GM19395 (cell line): ENCODE data around the gene MUC5AC.

Experiments
- ATAC-seq: cut with Tn5 transposase; IDR thresholded peaks from one replicate; pipeline ENCODE4 v1.9.1; 2021; ENCODE audit warnings: mild to moderate bottlenecking, moderate library complexity; ENCODE audit not compliant: unreplicated experiment

The MUC5AC gene

DNA sequence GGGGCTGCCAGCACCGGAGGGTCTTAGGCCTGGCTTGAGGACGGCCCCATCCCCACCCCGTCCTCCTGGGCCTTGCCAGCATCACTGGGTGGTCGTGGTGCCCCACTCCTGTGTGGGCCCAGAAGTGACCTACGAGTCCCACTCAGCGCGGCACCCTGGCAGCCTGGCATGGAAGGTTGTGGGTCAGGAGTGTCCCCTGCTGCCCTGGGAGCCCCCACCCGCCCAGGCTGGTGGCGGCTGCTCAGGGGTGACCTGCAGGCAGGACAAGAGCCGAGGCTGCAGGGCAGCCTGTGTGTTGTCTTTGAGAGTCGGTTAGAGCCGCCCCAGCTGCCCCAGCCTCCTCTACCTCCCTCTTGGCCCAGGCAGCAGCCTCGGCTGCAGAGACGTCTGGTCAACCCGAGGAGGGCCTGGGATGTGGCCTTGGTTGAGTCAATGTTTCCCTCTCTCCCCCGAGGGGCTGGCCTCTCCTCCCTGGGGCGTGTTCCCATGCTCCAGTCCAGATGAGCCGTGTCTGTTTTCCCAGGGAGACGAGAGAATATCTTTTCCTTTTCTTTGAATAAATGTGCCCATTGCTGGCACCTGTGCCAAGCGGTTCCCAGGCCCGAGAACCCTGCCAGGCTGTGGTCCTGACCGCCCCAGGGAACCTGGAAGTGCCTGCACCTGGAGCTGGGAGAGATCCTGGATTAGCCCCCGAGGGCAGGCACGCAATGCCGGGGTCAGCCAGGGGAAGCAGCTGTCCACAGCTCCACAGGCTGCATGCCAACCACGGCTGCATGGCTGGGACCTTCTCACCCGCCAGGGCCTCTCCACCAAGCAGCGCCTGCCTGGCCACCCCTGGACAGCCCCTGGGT is 35.7 kb upstream of the MUC5AC start:
- ATAC-seq = no peak

DNA sequence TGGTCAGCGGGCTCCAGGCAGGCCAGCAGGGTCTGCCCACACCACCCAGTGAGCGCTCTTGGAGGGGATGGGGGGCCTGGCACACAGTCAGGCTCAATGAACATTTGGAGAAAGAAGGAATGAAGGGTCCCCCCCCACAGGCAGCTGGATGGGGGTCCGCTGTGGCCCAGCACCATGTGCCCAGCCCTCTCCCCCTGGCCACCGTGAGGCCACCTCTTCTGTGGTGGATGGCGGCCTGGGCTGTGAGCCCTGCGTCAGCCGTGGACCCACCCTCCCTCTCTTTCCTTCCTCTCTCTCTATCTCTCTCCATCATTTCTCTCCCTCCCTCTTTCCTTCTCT is 35.1 kb upstream of the MUC5AC start:
- no peak for ATAC-seq

DNA sequence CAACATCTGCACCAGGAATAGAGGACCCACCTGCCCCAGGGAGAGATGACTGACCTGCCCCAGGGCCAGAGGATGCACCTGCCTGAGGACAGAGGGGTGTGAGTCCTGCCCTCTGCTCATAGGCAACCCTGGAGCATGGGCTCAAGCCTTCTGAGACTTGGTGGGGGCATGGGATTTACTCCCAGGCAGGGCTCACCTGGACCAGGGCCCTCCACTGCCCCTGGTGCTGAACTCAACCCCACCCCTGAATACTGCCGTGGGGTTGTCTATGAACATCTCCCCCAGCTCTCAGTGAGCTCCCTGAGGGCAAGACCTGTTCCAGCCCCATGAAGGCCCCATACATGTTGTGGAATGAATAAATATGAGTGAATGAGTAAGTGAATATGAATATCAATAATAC is 33.8 kb upstream of the MUC5AC start:
- no peak for ATAC-seq

DNA sequence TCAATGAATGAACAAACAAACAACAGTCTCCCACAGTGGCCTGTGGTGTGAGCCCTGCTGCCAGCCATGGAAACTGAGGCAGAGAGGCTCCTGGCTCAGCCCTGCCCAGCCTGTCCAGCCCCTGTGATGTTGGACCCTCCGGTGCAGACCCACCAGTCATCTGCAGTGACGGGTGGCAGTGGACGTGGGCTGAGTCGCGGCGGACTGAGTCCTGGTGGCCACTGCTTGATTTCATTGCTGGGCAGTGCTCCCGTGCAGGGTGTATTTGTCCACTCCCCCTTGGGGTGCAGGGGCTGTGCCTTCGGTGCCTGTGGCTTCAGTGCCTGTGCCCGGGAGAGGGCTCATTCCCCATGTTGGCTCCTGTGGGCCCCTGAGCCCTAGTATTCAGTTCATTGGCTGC is 31.9 kb upstream of the MUC5AC start:
- no peak for ATAC-seq

DNA sequence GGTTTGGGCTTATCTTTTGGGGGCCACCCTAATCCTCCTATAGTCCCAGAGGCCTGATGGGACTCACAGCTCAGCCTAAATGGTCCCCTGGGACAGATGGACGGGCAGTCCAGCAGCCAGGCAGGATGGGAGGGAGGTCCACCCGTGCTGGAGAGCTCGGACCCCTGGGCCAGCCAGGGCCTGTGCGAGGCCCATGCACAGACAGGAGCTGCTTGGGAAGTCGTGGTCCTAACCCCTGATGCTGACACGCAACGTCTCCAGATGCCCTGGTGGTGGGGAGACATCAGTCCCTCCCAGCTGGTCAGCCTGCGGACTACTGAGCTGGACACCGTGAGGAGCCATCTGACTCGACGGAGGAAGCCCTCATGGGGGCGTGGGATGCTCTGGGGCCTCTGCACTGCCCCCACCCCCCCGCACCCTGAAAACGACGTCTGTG is 31.2 kb upstream of the MUC5AC start:
- ATAC-seq = no peak

DNA sequence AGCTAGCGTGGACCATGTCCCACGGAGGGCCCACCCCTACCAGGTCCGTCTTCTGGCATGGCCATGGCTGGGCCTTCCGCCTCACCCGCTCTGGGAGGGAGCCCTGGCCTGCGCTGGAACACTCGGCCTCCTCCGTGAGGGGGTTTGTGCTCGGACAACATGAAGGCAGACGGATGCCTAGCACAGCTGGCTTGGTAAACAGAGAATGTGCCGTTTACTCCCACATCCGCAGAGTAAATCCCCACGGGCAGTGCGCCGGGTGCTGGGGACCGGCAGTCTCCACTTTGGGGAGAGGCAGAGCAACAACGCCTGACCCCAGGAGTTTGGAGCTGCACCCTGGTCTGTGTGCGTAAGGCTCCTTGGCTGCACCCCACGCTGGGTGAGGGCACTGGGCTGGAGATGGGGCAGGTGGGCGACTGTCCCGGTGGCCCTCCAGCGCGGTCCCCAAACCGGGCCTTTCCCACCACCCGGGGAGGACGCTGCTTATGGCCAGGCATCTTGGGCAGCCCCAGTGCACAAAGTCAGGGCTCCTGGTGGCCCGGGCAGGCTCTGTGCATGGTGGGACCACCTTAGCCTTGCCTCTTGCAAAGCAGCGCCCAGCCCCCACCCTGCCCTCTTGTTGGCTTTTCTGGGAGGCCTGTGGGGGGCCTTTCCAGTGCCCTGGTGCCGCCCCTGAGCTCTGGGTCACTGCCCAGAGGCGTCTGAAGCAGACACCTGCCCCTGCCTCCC is 30.7 kb upstream of the MUC5AC start:
- ATAC-seq = no peak

DNA sequence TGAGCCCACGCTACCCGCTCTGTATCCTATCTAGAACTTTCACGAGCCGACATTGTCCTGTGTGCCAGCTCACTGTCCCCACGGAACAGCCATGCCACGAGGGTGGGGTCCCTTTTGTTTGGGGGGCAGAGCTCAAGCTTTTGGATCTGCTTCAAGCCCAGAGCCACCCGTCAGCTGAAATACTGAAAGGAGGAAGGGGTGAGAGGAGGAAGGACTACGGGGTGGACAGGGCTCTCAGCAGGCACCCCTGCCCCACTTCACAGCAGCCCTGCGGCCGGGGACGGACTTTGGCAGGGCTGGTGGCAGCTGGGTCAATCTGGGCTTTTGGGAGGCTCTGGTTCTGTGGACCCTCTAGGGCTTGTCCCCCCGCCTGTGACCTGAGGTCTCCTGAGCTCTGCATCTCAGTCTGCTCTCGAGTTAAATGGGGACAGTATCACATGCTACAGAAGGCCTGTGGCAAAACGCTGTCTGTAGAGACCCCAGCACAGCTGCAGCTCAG is 30.0 kb upstream of the MUC5AC start:
- ATAC-seq = no peak

DNA sequence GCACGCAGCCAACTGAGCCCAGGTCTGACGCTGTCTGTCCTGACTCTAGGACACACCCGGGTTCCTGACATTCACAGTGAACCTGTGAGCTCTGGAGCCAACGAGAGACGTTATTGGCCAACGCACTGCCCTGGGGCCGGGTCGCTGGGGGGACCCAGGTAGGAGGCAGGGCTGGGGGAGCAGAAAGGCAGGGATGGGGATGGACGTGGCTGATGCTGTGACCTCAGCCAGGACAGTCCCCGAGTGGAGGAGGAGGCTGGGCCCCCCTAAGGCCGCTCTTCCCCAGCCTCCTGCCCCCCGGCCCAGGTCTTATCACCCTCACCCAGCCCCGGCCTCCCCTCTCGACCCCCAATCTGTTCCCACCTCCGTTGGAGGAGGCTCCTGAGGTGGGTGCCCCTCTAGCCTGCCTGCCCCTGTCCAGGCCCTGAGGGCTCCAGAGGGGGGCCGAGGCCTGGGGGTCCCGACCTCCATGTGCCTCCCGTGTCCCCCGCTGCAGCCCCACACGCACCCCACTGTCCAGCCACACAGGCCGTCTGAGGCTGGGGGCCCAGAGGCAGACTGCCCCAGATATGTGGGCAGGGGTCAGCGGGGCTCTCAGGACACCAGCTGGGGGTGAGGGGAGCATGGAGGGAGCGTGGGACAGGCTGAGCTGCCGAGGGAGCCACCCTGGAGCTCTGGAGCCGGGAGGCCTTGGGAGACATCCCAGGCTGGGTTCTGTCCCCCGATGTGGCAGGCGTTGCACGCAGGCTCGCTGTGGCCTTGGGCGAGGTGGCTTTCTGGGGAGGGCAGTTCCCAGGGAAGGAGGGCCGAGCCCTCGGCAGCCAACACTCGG is 29.2 kb upstream of the MUC5AC start:
- no peak for ATAC-seq

DNA sequence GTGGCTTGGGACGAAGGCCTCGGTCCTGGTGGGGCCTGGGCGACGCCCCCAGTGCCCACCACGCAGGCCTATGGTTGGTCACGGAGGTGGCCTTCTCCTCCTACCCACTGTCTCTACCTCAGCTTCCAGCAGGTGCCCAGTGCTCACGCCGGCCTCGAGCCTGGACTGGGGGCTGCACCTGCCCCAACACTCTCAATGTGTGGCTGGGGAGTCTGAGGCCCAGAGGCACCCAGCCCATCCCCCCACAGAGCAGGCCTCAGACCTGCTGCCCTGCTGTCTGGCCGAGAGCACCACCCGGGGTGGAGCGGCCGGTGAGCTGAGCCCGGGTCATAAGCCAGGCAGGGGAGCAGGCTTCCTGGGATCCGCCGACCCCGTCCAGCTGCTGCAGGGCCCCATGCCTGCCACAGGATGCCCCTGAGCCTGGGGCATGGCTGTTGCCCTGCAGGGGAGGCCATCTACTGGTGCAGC is 28.6 kb upstream of the MUC5AC start:
- no peak for ATAC-seq

DNA sequence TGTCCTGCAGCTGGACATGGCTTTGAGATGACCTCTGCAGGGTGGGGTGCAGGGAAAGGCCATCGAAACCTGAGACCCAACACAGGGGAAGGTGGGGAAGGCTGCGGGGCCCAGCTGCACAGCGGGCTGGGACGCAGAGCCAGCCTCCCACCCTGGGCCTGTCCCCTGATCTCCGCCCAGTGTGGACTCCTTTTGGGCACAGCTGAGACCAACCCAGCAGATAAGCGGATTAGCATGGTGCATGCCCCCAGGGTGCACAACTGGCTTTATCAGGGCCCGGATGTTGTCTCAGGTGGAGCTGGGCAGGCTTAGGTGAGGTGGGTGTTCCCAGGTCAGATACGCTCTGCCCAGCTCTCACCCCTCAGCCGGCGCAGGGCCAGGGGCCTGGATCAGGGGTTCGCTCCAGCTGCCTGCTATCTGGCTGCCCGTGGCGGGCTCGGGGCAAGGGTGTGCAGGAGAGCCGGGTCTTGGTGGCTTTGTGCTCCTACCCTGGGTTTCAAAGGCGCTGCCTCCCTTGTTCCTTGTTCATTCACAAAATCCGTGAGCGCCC is 28.1 kb upstream of the MUC5AC start:
- no peak for ATAC-seq

DNA sequence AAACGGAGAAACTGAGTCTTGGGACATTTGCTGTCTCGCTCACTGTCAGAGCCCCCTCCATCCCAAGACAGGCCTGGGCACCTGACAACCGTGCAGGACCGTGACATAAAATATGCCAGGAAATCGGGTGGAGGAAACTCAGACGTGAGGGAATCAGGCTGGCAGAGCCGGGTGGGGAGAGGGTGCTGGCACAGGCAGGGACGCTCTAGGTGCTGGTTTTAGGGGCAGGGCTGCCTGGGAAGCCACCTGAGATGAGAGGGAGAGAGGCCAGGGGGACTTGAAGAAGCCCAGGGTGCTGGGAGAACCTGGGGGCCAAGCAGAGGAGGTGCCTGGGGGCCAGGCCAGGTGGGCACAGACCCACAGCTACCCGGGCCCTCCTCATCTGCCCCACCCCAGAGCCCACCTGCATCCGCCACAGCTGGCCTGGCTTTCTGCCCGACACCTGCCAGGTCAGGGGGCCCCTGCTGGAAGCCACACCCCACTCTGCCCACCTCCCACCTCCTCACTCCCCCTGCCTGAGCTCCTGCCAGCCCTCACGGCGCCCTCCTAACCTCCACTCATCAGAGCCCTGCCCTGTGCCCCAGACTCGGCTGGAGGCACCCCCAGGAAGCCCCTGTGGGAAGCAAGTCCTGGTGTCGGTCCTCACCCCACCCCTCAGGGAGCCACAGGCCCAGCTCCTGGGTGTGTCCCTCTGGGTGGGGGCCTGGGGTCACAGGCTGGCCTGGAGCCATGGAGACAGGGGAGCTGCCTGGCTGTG is 27.3 kb upstream of the MUC5AC start:
- ATAC-seq = no peak

DNA sequence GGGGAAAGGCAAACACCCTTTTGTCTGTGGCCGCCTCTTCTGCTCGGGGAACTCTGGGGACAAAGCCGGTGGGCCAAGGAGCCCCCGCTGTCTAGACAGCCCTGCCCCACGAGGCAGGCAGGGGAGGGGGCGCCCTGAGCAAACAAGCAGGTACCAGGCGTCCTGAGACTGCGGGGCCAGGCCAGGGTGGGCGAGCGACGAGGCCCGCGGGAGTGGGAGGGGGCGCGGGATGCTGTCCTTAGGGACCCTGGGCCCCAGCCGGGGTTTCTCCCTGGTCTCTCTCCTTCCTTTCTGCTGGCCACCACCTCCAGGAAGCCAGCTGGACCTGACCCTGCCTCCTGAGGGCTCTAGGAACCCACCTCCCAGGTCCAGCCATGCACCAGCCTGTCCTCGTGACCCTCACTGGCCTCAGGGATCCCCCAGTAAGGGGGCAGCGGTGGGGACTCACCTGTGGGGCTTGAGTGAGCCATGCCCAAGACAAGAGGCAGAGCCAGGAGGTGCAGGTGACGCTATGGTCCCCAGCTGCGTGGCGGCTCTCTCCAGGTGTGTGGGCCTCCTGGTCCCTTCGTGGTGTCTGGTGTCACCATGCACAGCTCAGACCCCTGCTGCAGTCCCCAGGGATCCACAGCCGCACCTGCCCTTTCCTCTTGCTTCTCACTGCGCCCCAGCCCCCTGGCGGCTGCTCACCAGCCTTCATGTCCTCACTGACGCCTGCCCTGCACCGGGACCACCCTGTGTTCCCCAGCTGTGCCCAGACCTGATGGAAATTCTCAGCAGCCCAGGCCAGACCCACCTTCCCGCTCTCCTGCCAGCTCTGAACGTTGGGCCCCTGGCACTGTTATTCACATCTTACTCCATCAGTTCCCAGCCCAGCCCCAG is 26.5 kb upstream of the MUC5AC start:
- no peak for ATAC-seq

DNA sequence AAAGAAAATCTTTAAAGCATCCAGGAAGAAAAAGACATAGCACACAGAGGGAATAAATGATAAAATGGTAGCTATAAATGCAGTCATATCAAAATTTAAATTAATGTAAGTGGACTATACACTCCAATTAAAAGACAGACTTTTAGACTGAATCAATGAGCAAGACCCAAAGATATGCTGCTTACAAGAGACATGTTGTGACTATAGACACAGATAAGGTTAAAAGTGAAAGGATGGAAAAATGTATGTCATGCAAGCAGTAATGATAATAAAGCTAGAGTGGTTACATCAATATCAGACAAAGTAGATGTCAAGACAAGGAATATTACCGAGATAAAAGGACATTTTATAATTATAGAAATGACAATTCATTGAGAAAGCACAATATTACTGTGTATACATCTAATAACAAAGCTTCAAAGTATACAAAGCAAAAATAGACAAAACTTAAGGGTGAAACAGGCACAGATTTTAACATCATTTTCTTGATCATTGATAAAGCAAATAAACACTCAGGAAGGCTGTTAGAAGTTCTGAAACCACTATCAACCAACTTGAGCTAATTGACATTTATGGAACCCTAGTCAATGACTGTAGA is 22.8 kb upstream of the MUC5AC start:
- no peak for ATAC-seq

DNA sequence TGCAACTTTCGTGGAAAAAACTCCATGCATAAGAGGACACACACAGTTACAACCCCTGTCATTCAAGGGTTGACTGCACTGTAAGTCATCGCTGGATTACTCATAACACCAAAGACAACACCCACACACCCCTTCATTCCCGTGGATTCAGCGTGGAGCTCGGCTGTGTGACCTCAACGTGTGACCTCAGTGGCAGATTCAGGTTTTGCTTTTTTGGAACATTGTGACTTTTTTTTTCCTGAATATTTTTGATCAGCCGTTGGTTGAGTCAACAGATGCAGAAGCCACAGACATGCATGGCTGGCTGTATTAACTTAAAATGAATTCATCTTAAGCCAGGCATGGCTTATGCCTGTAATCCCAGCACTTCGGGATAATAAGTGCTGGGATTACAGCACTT is 19.7 kb upstream of the MUC5AC start:
- ATAC-seq = no peak

DNA sequence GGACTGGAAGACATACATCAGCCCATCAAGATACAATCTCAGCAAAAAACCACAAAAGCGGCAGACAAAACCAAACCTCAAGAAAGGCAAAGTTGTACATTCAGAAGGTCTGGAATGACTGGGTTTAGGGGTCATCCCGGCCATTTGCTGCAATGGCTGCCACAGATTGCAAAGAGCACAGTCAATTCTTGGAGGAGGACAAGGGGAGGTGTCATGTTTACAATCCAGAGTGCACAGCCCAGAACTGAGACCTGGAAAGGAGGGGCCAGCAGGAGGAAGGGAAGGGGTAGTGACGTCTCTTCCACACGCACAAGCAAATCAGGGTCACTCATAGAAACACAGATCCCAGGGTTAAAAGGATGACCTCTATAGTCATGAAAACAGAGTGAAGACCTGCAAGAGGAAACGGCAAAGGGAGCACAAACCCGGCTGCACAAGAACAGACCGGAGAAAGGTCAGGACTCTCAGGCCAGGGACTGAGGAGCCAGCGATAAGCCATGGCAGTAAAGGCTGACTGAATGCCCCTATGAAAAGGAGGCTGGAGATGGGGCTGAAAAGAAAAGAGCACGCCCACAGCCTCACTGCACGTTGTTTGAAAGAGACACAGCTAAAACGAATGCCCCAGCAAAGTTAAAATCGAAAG is 18.2 kb upstream of the MUC5AC start:
- ATAC-seq = no peak

DNA sequence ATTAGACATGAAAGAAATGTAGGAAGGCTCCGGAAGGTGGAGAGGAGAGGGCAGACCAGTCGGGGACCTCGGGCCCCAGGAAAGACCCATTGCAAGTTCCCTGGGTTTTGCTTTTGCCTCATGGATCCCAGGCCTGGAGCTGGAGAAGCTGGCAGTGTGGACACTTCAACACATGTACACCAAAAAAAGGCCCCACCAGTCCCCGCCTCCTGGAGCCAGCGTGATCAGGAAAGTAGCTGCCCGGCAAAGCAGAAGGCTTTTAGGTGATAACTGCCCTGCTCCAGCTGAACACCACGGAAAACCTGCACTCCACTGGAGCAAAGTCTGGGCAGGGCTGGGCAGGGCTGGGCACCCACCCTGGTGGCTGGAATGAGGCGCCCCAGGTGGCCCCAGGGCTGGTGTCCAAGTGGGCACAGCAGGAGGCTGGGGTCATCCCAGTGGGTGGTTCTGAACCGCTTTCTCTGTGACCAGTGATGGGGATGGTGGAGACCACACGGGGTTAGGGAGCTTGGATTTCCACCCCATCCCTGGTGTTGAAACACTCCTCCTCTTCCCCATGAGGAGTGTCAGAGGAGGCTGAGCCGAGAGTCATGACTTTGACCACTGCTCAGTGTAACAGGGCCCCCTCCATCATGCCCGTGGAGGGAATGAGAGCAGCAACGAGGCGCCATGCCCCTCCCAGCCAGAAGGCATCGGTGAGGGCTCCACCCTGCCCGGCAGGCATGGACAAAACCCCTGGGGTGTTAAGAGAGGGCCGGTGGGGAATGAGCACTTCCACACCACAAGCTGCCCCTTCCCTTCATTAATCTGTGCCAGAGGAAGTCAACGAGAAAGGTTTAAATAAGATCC is 16.9 kb upstream of the MUC5AC start:
- no peak for ATAC-seq

DNA sequence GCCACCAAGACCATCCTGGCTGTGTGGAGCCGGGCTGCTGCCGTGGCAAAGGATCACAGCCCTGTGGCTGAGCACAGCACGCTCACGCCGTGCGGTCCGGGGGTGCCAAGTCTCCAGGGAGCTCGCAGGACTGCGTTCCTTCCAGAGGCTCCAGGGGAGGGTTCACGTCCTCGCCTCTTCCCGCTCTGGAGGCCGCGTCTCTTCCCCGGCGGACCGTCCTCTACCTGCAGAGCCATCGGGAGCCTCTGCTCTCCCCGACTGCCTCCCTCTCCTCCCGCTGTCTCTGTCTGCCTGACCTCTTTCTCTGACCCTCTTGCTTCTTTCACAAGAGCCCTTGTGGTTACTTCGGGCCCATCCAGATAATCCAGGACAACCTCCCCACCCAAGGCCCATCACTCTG is 11.4 kb upstream of the MUC5AC start:
- ATAC-seq = no peak

DNA sequence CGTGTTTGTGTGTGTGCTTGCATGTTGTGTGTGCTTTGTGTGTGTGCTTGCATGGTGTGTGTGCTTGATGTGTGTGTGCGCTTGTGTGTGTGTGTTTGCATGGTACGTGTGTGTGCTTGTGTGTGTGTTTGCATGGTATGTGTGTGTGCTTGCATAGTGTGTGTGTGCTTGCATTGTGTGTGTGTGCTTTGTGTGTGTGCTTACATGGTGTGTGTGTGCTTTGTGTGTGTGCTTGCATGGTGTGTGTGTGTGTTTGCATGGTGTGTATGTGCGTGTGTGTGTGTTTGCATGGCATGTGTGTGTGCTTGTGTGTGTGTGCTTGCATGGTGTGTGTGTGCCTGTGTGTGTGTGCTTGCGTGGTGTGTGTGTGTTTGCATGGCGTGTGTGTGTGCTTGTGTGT is 10.0 kb upstream of the MUC5AC start:
- no peak for ATAC-seq
